HepG2 (cell line): ENCODE results near the gene C6orf132. TPM values are rescaled to one million over a fixed set of nuclear protein-coding genes. Genes with fewer than 3 reads are reported as not detected.

Source experiments
- ARID2 ChIP-seq: sonication (generic); formaldehyde crosslinking; IDR thresholded peaks from 2 replicates; pipeline ENCODE4 v1.8.1; 2022; ENCODE audit warnings: mild to moderate bottlenecking, missing genetic modification reagents, borderline replicate concordance
- DPF2 ChIP-seq: sonication (generic); formaldehyde crosslinking; IDR thresholded peaks from 2 replicates; pipeline ENCODE4 v1.4.0; 2020; ENCODE audit warnings: mild to moderate bottlenecking, low read depth, missing genetic modification reagents, borderline replicate concordance
- ELF3 ChIP-seq: IDR thresholded peaks from 2 replicates; pipeline ENCODE4 v1.6.1; 2016; ENCODE audit warnings: missing genetic modification reagents, missing compliant biosample characterization
- GTF3A ChIP-seq: sonication (generic); formaldehyde crosslinking; conservative IDR thresholded peaks from 2 replicates; pipeline ENCODE4 v1.4.0; 2020; ENCODE audit warnings: mild to moderate bottlenecking, missing genetic modification reagents
- HNF4G ChIP-seq, 2 experiments: sonication (generic) in 1 of 2; formaldehyde crosslinking in 1 of 2; IDR thresholded peaks; 2 replicates each; pipeline versions ENCODE4 v1.4.0 to v1.6.1; 2011 to 2020; ENCODE audit warnings: borderline replicate concordance in 2 of 2, low read depth in 2 of 2, mild to moderate bottlenecking in 2 of 2, low read length in 1 of 2, missing genetic modification reagents in 1 of 2, moderate library complexity in 1 of 2
- SOX13 ChIP-seq, 3 experiments: fragments of 450-650 bp in 1 of 3; sonication (generic) in 1 of 3; formaldehyde crosslinking in 1 of 3; IDR thresholded peaks in 2 of 3; conservative IDR thresholded peaks in 1 of 3; 2 replicates each; pipeline versions ENCODE4 v1.5.0 to v1.6.1; 2016 to 2020; ENCODE audit warnings: antibody characterized with exemption in 1 of 3, mild to moderate bottlenecking in 1 of 3, missing compliant biosample characterization in 1 of 3, missing genetic modification reagents in 1 of 3, moderate library complexity in 1 of 3
- ZMYM4 ChIP-seq: sonication (generic); formaldehyde crosslinking; IDR thresholded peaks from 2 replicates; pipeline ENCODE4 v1.8.1; 2023; ENCODE audit warnings: mild to moderate bottlenecking, missing genetic modification reagents
- ZNF143 ChIP-seq: sonication (generic); formaldehyde crosslinking; IDR thresholded peaks from 2 replicates; pipeline ENCODE4 v1.4.0; 2020; ENCODE audit warnings: missing genetic modification reagents
- ZNF232 ChIP-seq: sonication (generic); formaldehyde crosslinking; IDR thresholded peaks from 2 replicates; pipeline ENCODE4 v1.4.0; 2020; ENCODE audit warnings: missing genetic modification reagents, borderline replicate concordance
- ZNF343 ChIP-seq: sonication (generic); formaldehyde crosslinking; IDR thresholded peaks from 2 replicates; pipeline ENCODE4 v1.4.0; 2020; ENCODE audit warnings: mild to moderate bottlenecking, missing genetic modification reagents
- ZNF350 ChIP-seq: sonication (generic); formaldehyde crosslinking; IDR thresholded peaks from 2 replicates; pipeline ENCODE4 v1.4.0; 2020; ENCODE audit warnings: mild to moderate bottlenecking, low read depth, missing genetic modification reagents, borderline replicate concordance
- ZNF468 ChIP-seq: sonication (generic); formaldehyde crosslinking; IDR thresholded peaks from 2 replicates; pipeline ENCODE4 v1.8.0; 2022; ENCODE audit warnings: mild to moderate bottlenecking, moderate library complexity, missing genetic modification reagents
- ZNF703 ChIP-seq: sonication (generic); formaldehyde crosslinking; IDR thresholded peaks from 2 replicates; pipeline ENCODE4 v1.5.1; 2020; ENCODE audit warnings: missing genetic modification reagents, mild to moderate bottlenecking, moderate library complexity, borderline replicate concordance
- ZSCAN25 ChIP-seq: sonication (generic); formaldehyde crosslinking; IDR thresholded peaks from 2 replicates; pipeline ENCODE4 v1.8.0; 2022; ENCODE audit warnings: mild to moderate bottlenecking, missing genetic modification reagents
- polyA plus RNA-seq, 8 experiments: library from polyadenylated mRNA; depleted of rRNA in 3 of 8; stranded (reverse) in 7 of 8; unstranded in 1 of 8; fragments of >200 nt; fragmentation: Illumina TruSeq in 4 of 8; extraction: Trizol in 4 of 8; gene quantifications; 2 replicates each; pipeline versions ENCODE4 v1.2.1 to v1.2.3, GENCODE V29; 2011 to 2016; ENCODE audit warnings: low read depth in 4 of 8, missing spikeins in 1 of 8, mixed read lengths in 1 of 8; ENCODE audit not compliant: insufficient read depth in 1 of 8
- total RNA-seq, 5 experiments: library from RNA; depleted of rRNA; stranded (reverse); fragments of >200 nt; fragmentation: Illumina TruSeq; extraction: Trizol; gene quantifications; 2 replicates each; pipeline ENCODE4 v1.2.3, GENCODE V29; 2016; ENCODE audit warnings: low read depth in 1 of 5
- TF ChIP-seq, protein P1 (sequence below): sonication (generic); formaldehyde crosslinking; IDR thresholded peaks from 2 replicates; pipeline ENCODE4 v1.5.1; 2020; ENCODE audit warnings: missing genetic modification reagents, mild to moderate bottlenecking, borderline replicate concordance
- TF ChIP-seq, protein P2 (sequence below), 2 experiments: sonication (generic) in 1 of 2; formaldehyde crosslinking in 1 of 2; IDR thresholded peaks; 2 replicates each; pipeline versions ENCODE4 v1.6.1 to v1.9.0; 2014 to 2022; ENCODE audit warnings: antibody characterized with exemption in 1 of 2, borderline replicate concordance in 1 of 2, inconsistent platforms in 1 of 2, low read depth in 1 of 2, missing genetic modification reagents in 1 of 2
- TF ChIP-seq, protein P3 (sequence below): sonication (generic); formaldehyde crosslinking; IDR thresholded peaks from 2 replicates; pipeline ENCODE4 v1.5.1; 2020; ENCODE audit warnings: mild to moderate bottlenecking, missing genetic modification reagents

The C6orf132 gene
- total and polyA plus RNA-seq, 2 of the 13 experiments (the other 11 are each of a cell fraction or from before 2014, with no cell fraction given): 0.78 to 3.0 TPM

DNA sequence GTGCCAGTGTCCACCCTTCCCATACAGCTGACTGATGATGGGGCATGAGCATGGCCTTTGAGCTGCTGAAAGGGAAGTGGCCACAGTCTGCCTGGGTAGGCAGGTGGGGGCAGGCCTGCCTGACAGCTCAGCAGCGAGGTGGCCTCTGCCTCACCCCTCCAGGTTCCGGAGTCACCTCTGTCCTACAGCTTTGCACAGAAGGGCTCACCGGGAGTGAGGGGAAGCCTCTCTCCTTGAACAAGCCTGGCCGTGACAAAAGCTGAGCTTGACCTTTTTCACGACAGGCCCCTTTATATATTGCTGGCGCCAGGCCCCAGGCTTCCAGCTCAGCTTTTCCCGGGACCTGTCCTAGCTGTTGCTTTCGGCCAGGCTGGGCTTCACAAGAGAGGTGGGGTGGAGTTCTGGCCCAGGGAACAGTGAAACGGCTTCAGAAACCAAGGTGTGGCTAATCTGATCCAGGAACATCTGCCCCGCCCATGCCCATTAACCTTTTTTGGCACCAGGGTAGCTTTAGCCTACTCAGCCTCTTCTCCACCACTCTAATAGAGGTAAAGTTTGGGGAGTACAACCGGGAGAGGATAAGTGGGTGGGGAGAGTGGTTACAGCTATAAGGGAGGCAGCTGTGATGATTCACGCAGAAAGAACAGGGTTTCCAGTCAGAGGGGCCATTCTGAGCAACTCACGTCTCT lies 42.9 kb downstream of the C6orf132 start (continued):
- TF ChIP-seq, protein P1, sequence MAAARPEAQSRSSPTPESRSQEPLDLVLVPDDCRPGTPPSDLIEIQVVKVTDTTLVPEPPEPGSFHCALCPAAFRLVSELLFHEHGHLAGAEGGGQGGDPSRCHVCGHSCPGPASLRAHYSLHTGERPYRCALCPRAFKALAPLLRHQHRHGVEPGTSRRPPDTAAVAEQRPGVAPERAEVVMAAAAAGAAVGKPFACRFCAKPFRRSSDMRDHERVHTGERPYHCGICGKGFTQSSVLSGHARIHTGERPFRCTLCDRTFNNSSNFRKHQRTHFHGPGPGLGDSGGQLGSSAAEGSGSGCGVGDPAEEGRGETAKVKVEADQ (CRISPR knock-in tag): no peak
- TF ChIP-seq HNF4G (IDR thresholded peaks at IDR 0.05; ENCODE audit: borderline replicate concordance, low read depth, low read length) (no peak), HNF4G (CRISPR knock-in tag; IDR thresholded peaks at IDR 0.05; ENCODE audit: borderline replicate concordance, low read depth) (0 out of 2 replicates have a peak, but pooled peaks have one; percentile 33), ARID2 (CRISPR knock-in tag) (no peak), ZNF343 (0 out of 2 replicates have a peak, but pooled peaks have one; percentile 52), ZNF468 (CRISPR knock-in tag) (no peak), ZNF232 (CRISPR knock-in tag) (peak; percentile 52; the same call in 1 of the 2 replicates), ZNF143 (CRISPR knock-in tag) (0 out of 2 replicates have a peak, but pooled peaks have one; percentile 17), ZSCAN25 (peak; percentile 96), GTF3A (CRISPR knock-in tag) (no peak), ZMYM4 (CRISPR knock-in tag) (no peak; the same call in 1 of the 2 replicates), ZNF350 (CRISPR knock-in tag) (no peak), DPF2 (CRISPR knock-in tag) (peak; percentile 33; the same call in 1 of the 2 replicates), ZNF703 (CRISPR knock-in tag) (no peak), ELF3 (CRISPR knock-in tag) (peak; percentile 89), SOX13 (IDR thresholded peaks at IDR 0.05) (no peak), SOX13 (CRISPR knock-in tag; conservative IDR thresholded peaks at IDR 0.05 in 1 of 2, IDR thresholded peaks at IDR 0.05 in 1 of 2) (no peak)
- TF ChIP-seq, protein P2, sequence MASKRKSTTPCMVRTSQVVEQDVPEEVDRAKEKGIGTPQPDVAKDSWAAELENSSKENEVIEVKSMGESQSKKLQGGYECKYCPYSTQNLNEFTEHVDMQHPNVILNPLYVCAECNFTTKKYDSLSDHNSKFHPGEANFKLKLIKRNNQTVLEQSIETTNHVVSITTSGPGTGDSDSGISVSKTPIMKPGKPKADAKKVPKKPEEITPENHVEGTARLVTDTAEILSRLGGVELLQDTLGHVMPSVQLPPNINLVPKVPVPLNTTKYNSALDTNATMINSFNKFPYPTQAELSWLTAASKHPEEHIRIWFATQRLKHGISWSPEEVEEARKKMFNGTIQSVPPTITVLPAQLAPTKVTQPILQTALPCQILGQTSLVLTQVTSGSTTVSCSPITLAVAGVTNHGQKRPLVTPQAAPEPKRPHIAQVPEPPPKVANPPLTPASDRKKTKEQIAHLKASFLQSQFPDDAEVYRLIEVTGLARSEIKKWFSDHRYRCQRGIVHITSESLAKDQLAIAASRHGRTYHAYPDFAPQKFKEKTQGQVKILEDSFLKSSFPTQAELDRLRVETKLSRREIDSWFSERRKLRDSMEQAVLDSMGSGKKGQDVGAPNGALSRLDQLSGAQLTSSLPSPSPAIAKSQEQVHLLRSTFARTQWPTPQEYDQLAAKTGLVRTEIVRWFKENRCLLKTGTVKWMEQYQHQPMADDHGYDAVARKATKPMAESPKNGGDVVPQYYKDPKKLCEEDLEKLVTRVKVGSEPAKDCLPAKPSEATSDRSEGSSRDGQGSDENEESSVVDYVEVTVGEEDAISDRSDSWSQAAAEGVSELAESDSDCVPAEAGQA (IDR thresholded peaks at IDR 0.05; ENCODE audit: low read depth): no peak
- TF ChIP-seq, protein P2 (CRISPR knock-in tag; IDR thresholded peaks at IDR 0.05; ENCODE audit: borderline replicate concordance): no peak
- TF ChIP-seq, protein P3, sequence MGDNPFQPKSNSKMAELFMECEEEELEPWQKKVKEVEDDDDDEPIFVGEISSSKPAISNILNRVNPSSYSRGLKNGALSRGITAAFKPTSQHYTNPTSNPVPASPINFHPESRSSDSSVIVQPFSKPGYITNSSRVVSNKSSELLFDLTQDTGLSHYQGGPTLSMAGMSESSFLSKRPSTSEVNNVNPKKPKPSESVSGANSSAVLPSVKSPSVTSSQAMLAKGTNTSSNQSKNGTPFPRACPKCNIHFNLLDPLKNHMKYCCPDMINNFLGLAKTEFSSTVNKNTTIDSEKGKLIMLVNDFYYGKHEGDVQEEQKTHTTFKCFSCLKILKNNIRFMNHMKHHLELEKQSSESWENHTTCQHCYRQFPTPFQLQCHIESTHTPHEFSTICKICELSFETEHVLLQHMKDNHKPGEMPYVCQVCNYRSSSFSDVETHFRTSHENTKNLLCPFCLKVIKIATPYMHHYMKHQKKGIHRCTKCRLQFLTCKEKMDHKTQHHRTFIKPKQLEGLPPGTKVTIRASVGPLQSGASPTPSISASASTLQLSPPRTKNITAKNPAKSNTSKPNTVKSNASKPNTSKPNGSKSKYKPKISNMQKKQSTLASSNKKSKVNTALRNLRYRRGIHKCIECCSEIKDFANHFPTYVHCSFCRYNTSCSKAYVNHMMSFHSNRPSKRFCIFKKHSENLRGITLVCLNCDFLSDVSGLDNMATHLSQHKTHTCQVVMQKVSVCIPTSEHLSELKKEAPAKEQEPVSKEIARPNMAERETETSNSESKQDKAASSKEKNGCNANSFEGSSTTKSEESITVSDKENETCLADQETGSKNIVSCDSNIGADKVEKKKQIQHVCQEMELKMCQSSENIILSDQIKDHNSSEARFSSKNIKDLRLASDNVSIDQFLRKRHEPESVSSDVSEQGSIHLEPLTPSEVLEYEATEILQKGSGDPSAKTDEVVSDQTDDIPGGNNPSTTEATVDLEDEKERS: 0 out of 2 replicates have a peak, but pooled peaks have one; percentile 32
